ENCODE measurements around the gene TRAF3IP3. TPM values are rescaled to one million over a fixed set of nuclear protein-coding genes. Genes with fewer than 3 reads are reported as not detected.

The TRAF3IP3 gene
- total RNA-seq, 2 donors from 2014 or later, result 3.6 to 4.7 TPM

DNA sequence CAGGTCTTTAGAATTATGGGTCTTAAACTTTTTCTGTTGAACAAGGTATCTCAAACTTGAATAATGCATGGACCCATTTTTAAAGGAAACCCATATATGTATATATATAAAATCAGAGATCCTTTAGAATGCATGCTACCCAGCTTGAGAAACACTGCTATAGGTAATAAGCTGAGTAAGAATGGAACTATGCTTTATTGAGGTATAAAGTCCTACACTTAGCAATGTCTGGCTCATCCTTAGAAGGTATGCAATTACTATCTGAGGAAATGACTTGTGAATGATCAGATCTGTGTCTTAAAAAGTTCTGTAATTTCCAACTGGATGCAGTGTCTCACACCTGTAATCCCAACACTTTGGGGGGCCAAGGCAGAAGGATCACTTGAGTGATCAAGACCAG, 11.2 kb downstream of the TRAF3IP3 start:
- intact Hi-C loops (cut with DNase I), result no loop called here
- TF ChIP-seq, protein P1, sequence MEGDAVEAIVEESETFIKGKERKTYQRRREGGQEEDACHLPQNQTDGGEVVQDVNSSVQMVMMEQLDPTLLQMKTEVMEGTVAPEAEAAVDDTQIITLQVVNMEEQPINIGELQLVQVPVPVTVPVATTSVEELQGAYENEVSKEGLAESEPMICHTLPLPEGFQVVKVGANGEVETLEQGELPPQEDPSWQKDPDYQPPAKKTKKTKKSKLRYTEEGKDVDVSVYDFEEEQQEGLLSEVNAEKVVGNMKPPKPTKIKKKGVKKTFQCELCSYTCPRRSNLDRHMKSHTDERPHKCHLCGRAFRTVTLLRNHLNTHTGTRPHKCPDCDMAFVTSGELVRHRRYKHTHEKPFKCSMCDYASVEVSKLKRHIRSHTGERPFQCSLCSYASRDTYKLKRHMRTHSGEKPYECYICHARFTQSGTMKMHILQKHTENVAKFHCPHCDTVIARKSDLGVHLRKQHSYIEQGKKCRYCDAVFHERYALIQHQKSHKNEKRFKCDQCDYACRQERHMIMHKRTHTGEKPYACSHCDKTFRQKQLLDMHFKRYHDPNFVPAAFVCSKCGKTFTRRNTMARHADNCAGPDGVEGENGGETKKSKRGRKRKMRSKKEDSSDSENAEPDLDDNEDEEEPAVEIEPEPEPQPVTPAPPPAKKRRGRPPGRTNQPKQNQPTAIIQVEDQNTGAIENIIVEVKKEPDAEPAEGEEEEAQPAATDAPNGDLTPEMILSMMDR (IDR thresholded peaks at IDR 0.05), result no peak
- no peak for TF ChIP-seq POLR2A (IDR thresholded peaks at IDR 0.05)
- Histone ChIP-seq H3K4me1 (peaks cover 15% of the 10 kb centered on the region), H3K4me3 (no peak overlapping the region), H3K9me3 (no peaks in the 10 kb centered on the region), H3K27me3 (no peaks in the 10 kb centered on the region), H3K36me3 (replicated peaks in 1 of 2; ENCODE audit: insufficient read depth in 1 of 2, low read depth in 2 of 2) (no peaks in the 10 kb centered on the region), H3K27ac (no peak overlapping the region)
- DNase-seq, result no peak
- no peak for ATAC-seq

DNA sequence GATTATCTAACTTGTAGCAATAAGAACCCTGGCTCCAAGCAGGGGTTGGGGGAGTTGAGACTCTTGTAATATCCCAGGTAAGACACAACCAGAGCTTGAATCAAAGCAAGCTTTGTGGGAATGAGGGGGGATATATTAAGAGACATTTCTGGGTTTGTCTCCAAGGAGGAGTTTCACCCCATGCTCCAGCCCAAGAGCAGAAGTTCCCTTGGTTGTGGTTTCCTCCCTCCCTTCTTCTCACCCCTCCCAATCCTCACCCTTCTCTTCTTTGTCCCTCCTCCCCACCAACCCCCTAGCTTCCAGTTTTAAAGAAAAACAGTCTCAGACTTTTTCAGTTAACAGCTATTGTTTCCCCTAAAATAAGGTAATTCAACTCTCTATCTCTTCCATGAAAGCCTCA, 11.9 kb downstream of the TRAF3IP3 start:
- peaks cover 15% of the 10 kb centered on the region for H3K4me1 ChIP-seq
- DNase-seq (no peak), ATAC-seq (no peak)
- no peaks in the 10 kb centered on the region for H3K27me3 ChIP-seq
- no peaks in the 10 kb centered on the region for H3K9me3 ChIP-seq
- H3K4me3 ChIP-seq, result no peak overlapping the region
- no peaks in the 10 kb centered on the region for H3K36me3 ChIP-seq (replicated peaks in 1 of 2; ENCODE audit: insufficient read depth in 1 of 2, low read depth in 2 of 2)
- intact Hi-C loops (cut with DNase I), result no loop called here
- TF ChIP-seq, protein P1 (IDR thresholded peaks at IDR 0.05), result no peak
- no peak for TF ChIP-seq POLR2A (IDR thresholded peaks at IDR 0.05)
- H3K27ac ChIP-seq, result no peak overlapping the region

DNA sequence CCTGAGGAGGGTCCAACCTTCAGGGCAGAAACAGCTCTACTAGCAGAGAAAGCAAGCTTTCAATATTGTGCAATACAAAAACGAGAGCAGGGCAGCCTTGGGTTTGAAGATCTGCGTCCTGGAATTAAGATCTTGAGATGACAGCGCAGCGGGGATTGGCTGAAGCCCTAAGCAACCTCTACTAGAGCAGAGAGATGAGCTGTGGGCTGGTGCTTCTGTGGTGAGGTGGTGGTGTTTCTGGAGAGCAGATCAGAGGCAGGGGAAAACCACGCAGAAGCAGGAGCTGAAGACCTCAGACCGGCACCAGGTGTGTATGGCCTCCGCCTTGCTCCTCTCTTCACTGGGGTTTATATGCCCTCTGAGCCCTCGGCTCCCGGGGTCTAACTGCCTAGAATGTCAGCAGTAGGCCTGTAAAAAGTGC, 12.5 kb downstream of the TRAF3IP3 start:
- DNase-seq (peak in 1 of 4 donors; percentile 44), ATAC-seq (no peak)
- TF ChIP-seq, protein P1 (IDR thresholded peaks at IDR 0.05), result no peak
- no peak for TF ChIP-seq POLR2A (IDR thresholded peaks at IDR 0.05)
- Histone ChIP-seq H3K4me3 (no peak overlapping the region), H3K27me3 (no peaks in the 10 kb centered on the region), H3K36me3 (replicated peaks in 1 of 2; ENCODE audit: insufficient read depth in 1 of 2, low read depth in 2 of 2) (no peaks in the 10 kb centered on the region), H3K4me1 (peaks cover 15% of the 10 kb centered on the region), H3K9me3 (no peaks in the 10 kb centered on the region), H3K27ac (peak overlapping the region in 2 of 4 donors; percentile 66 to 71)
- intact Hi-C loops (cut with DNase I), result no loop called here
- 74 to 76% methylated on average over 8 to 9 of the region's 9 CpGs for WGBS, 2 donors

DNA sequence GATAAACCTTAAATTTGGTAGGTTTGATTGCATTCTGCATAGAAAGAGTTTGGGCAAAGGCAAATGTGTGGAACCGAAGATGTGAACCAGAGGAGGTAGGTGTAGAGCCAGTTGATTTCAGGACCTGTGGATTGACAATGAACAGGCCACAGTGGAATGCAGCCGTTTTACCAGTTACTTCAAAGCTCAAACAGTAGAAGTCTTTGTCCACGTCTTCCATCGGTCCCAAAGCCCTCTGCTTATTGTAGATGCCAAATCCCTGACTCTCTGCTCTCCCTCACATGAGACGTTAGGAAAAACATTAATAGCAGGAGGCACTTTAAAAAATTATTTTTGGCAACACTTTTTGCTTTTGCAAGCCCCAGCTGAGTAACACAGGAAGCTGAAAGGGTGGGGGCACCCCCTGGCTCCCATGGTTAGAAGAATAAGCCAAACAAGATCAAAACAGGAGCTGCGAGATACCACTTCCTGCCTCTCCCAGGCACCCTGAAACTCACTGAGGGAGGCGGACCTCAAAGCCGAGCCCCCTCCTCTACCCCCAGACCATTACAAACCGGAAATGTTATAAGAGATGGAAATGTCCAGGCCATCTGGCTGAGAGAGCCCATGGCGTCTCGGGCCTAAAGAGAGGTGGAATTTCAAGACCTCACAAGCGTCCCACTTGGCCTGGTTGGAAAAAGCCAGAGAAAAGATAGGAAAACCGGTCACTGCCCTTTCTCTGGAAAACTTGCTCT, 13.5 kb downstream of the TRAF3IP3 start:
- Histone ChIP-seq H3K9me3 (no peaks in the 10 kb centered on the region), H3K4me1 (peaks cover 15% of the 10 kb centered on the region), H3K27me3 (no peaks in the 10 kb centered on the region), H3K36me3 (replicated peaks in 1 of 2; ENCODE audit: insufficient read depth in 1 of 2, low read depth in 2 of 2) (no peaks in the 10 kb centered on the region), H3K27ac (peak overlapping the region in 3 of 4 donors; percentile 58 to 71 (median 66)), H3K4me3 (no peak overlapping the region)
- 43 to 46% methylated on average over 13 of the region's 13 CpGs for WGBS, 2 donors
- intact Hi-C loops (cut with DNase I), result no loop called here
- DNase-seq, result peak in 3 of 4 donors; percentile 34 to 71 (median 48)
- TF ChIP-seq, protein P1 (IDR thresholded peaks at IDR 0.05), result no peak
- TF ChIP-seq POLR2A (IDR thresholded peaks at IDR 0.05), result no peak
- peak; percentile 71 for ATAC-seq

DNA sequence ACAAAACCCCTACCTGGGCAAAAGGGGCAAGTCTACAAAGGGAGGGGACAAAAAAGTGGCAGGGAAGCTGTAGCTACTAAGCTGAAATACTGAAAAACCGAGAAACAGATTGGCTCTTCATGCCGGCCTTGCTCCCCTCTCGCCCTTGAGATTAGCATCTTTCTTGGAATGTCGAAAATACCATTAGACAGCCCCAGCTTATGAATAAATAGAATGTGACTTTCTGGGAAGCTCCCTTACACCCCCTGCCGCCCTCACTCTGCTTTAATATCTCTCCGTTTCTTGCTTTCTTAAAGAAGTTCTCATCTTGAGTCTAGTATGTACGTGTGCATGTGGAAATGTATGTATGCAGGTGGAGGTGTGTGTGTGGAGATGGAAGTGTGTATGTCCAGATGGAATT, 14.1 kb downstream of the TRAF3IP3 start:
- no peaks in the 10 kb centered on the region for H3K36me3 ChIP-seq (replicated peaks in 1 of 2; ENCODE audit: insufficient read depth in 1 of 2, low read depth in 2 of 2)
- H3K4me3 ChIP-seq, result no peak overlapping the region
- ATAC-seq (no peak), DNase-seq (no peak)
- H3K27ac ChIP-seq, result peak overlapping the region in 3 of 4 donors; percentile 58 to 71 (median 66)
- TF ChIP-seq, protein P1 (IDR thresholded peaks at IDR 0.05), result no peak
- TF ChIP-seq POLR2A (IDR thresholded peaks at IDR 0.05), result no peak
- no peaks in the 10 kb centered on the region for H3K27me3 ChIP-seq
- 57 to 81% methylated on average over 7 of the region's 7 CpGs for WGBS, 2 donors
- H3K4me1 ChIP-seq, result peaks cover 15% of the 10 kb centered on the region
- intact Hi-C loops (cut with DNase I), result no loop called here
- no peaks in the 10 kb centered on the region for H3K9me3 ChIP-seq

Measured in body of pancreas (tissue), 4 donors.